ENCODE results near the gene NUDT14.

GRCh38 chr14:105145381-105146180 lies 35.5 kb downstream of the NUDT14 start:
- TF ChIP-seq CTCF (IDR thresholded peaks at IDR 0.05) (no peak), EP300 (IDR thresholded peaks at IDR 0.05) (no peak)
